GM12892 (cell line): ENCODE data around the gene ITGB1BP2.
A peak's percentile ranks its signal among the peaks of the same experiment; 100 is the strongest.
"Not testable (repeated sequence)": the region's sequence is repeated elsewhere in the genome, so short reads cannot be mapped to it uniquely, and the experiment has no call there.

Experiments
- DNase-seq: peaks from one replicate; pipeline ENCODE4 v3.0.0; 2011; ENCODE audit not compliant: insufficient read length
- FAIRE-seq: peaks from 2 replicates; lab custom pipeline; 2011; peaks lifted over from hg19 to GRCh38; lab: Jason Lieb, UNC
- POLR2A ChIP-seq: IDR thresholded peaks from 2 replicates; pipeline ENCODE4 v1.6.1; 2011; ENCODE audit warnings: low read depth, low read length, control low read depth
- POLR2AphosphoS5 ChIP-seq: IDR thresholded peaks from 2 replicates; pipeline ENCODE4 v1.6.1; 2011; ENCODE audit warnings: low read depth, low read length, control low read depth
- TAF1 ChIP-seq: IDR thresholded peaks from 2 replicates; pipeline ENCODE4 v1.6.1; 2011; ENCODE audit warnings: low read depth, mild to moderate bottlenecking, control low read depth, low read length, borderline replicate concordance

Gene ITGB1BP2

DNA sequence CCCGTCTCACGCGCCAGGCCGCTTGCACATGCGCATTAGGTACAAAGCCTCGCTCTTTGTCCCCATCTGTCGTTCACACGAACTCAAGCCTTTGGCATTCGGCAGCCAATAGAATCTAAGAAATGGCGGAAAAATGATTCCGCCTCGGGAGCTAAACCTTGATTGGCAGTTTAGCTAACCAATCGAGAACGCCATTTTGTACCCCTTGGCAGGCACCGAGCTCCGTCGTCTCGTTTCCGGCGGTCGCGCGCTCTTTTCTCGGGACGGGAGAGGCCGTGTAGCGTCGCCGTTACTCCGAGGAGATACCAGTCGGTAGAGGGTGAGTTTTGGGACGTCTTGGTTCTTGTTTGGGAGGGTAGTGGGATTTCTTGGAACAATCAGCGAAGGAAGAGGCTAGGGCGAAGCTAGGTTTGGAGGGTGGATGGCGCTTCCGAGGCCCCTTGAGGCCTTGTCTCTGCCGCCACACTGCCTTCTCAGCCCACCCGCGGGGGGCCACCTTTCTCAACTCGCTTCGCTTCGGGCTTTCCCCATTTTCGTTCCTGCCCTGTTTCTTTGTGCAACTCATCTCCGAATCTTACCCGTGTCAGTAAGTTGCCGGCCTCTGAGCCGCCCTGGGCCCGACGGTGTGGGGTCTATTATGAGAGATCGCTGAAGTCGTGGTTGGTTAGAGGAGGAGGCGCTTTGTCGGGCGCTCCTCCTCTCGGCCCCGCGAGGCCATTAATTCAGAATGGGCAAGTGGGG lies 18.0 kb upstream of the ITGB1BP2 start, which contains the start of gene NONO:
Gene NONO, plus strand, starts transcription at position 233 of the 741 bp plus-strand sequence. CDS start 7,003 bp downstream, outside the sequence.
- FAIRE-seq (peak; percentile 88), DNase-seq (peak; percentile 52)
- peak; percentile 65 for TF ChIP-seq POLR2AphosphoS5
- TF ChIP-seq POLR2A = peak; percentile 79
- TF ChIP-seq TAF1 = peak; percentile 63; the same call in 1 of the 2 replicates

DNA sequence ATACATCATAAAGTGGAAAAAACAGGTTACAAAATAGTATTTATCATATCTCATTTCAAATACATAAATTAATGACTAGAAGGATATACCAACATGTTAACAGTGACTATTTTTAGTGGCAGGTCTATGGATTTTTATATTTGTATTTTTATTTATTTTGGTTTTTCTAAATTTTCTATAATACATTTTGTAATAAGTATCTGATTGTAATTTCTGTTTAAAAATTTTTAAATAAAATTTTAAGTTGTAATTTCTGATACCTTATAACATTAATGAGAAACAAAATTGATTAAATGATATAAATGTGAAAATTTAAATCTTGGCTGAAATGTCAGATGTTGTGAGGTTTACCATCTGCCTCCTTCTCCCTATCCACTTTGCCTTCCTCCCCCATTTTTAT lies 15.6 kb upstream of the ITGB1BP2 start:
- no peak for FAIRE-seq
- DNase-seq = no peak
- TF ChIP-seq TAF1 = no peak

DNA sequence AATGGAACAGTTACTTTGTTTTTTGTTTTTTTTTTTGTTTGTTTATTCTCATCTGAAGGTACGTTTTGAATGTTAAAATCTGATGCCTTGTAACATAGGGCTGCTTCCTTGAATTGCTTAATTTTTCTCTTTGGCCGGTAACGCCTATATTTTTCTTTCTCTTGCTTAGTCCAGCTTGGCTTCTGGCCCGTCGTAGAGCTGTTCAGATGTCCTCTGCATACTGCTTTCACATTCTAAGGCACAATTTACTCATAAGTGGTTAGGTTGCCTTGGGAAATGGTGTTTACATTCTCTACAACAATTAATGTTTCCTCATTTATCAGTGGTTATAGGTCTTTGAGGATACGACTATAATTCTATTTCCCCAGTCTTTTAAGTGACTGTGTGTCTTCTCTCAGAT lies 10.2 kb upstream of the ITGB1BP2 start:
- no peak for TF ChIP-seq POLR2A
- no peak for TF ChIP-seq TAF1
- TF ChIP-seq POLR2AphosphoS5 = no peak
- DNase-seq (no peak), FAIRE-seq (no peak)

DNA sequence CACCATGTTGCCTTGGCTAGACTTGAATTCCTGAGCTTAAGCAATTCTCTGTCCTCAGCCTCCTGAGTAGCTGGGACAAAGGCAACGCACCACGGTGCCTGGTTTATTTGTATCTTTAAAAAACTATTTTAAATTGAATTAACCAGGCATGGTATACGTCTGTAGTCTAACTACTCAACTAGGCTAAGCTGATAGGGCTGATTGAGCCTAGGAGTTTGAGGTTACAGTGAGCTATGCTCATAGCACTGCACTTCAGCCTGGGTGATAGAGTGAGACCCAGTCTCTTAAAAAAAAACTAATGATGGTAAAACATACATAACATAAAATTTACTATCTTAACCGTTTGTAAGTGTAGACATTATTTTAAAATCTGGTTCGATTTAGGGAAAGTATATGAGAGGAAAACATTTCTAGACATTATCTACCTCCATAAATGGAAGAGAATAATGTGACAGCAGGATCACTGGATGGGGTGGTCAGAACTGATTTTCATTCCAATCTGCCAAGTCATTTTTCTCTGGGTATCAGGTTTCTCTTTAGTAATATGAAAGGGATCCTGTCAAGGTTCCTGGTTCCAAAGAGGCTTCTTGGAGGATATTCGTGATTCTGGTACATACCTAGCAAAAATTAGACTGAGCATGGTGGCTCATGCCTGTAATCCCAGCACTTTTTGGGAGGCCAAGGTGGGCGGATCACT lies 8.7 kb upstream of the ITGB1BP2 start:
- FAIRE-seq = no peak
- no peak for TF ChIP-seq TAF1
- no peak for TF ChIP-seq POLR2A
- no peak for TF ChIP-seq POLR2AphosphoS5
- DNase-seq = no peak

DNA sequence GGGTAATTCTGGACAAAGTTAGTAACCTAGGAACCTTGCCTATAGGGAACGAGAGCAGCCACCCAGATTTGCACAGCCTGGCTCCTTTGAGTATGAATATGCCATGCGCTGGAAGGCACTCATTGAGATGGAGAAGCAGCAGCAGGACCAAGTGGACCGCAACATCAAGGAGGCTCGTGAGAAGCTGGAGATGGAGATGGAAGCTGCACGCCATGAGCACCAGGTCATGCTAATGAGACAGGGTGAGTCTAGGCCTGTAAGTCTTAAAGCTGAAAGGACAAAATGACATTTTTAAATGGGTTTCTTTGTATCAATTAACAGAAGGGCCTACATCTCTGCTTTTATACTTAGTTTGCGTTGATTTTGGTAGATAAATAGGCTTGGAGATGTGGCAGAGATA lies 4.7 kb upstream of the ITGB1BP2 start:
- DNase-seq (no peak), FAIRE-seq (no peak)
- TF ChIP-seq POLR2A (no peak), TAF1 (no peak), POLR2AphosphoS5 (0 out of 2 replicates have a peak, but pooled peaks have one; percentile 25)

DNA sequence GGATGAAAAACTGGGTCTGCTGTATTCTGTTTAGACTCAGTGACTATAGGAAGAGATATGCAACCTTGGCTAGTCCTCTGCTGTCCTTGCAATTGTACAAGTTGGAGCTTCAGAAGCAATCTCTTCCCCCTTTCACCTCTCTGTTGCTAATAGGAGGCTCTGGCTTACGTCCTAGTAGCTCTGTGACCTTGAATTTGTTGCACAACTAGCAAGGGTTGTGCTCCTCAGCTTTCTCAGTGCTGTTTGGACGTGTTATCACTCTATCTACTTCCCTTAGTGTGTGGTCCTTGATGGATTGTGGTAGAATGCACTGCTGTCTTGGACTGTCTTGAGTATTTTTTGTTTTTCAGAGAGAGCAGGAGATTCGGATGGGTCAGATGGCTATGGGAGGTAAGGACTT lies 3.4 kb upstream of the ITGB1BP2 start:
- FAIRE-seq = no peak
- DNase-seq = no peak
- TF ChIP-seq POLR2A = no peak
- peak; percentile 51; the same call in 1 of the 2 replicates for TF ChIP-seq POLR2AphosphoS5

DNA sequence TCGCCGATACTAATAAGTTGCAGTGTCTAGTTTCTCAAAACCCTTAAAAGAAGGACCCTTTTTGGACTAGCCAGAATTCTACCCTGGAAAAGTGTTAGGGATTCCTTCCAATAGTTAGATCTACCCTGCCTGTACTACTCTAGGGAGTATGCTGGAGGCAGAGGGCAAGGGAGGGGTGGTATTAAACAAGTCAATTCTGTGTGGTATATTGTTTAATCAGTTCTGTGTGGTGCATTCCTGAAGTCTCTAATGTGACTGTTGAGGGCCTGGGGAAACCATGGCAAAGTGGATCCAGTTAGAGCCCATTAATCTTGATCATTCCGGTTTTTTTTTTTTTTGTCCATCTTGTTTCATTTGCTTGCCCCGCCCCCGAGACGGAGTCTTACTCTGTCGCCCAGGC lies 1.5 kb upstream of the ITGB1BP2 start:
- peak; percentile 9; the same call in 1 of the 2 replicates for TF ChIP-seq POLR2AphosphoS5
- DNase-seq, FAIRE-seq: not testable (repeated sequence)

DNA sequence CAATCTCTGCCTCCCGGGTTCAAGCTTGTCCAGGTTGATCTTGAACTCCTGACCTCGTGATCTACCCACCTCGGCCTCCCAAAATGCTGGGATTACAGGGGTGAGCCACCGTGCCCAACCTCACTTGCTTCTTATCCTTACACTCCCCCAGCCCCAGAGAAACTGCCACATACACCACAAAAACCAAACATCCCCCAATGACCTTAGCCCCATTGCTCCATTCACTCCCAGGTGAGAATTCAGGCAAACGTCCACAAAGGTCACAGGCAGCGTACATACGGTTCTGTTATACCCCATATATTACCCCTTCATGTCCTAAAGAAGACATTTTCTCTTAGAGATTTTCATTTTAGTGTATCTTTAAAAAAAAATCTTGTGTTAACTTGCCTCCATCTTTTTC lies 1.1 kb upstream of the ITGB1BP2 start:
- 0 out of 2 replicates have a peak, but pooled peaks have one; percentile 30 for TF ChIP-seq POLR2A
- TF ChIP-seq POLR2AphosphoS5 = peak; percentile 35; the same call in 1 of the 2 replicates
- DNase-seq, FAIRE-seq: not testable (repeated sequence)

DNA sequence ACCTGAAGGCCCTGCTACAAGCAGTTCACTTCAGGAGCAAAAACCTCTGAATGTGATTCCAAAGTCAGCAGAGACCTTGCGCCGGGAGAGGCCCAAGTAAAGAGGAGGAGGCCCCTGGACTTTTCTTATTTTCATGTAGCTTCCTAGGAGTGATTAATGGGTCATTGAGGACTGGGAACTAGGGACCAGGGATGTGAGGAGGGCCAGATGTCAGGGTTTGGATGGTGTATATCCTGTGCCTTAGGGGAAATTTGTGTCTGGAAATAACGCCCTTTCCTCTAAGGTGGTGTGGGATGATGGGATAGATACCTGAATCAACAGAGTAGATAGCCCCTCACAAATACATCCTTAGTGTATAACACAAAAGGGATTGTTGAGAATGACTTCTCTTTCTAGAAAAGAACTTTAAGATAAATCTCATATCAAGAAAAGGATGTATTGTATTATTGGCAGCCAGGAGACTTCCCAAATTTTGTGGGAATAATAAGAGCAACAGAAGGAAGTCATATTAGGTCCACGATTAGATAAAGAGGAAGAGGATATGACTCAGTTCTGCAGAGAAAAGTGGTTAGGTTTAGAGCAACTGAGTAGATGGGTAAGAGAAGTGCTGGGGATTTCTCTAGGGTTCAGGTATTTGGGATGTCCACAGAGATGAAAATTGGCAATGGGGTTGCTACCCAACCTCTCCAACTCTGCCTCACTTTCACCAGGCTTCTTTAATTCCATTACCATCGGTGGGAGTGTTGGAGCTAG lies 1.1 kb downstream of the ITGB1BP2 start:
- FAIRE-seq (no peak), DNase-seq (no peak)
- TF ChIP-seq TAF1 = no peak
- no peak for TF ChIP-seq POLR2A
- no peak for TF ChIP-seq POLR2AphosphoS5

DNA sequence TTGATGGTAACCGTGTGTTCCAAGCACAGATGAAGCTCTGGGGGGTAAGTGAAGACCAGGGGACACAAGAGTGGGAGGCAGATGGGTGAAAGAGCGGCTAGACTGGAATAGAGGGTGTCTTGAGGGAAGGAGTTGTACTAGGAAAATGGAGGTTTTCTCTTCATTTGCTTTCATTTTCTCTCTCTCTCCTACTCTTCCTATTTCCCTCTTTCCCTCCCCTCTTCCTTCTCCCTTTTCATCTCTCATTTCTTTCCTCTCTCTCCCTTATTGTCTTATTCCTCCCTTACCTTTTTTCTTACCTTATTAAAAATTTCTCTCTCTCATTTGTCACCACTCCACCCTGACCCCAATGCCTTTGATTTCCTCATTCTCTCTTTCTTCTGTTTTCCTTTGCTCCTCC lies 3.0 kb downstream of the ITGB1BP2 start:
- FAIRE-seq = no peak
- TF ChIP-seq POLR2AphosphoS5 (no peak), TAF1 (no peak), POLR2A (no peak)
- DNase-seq = no peak

DNA sequence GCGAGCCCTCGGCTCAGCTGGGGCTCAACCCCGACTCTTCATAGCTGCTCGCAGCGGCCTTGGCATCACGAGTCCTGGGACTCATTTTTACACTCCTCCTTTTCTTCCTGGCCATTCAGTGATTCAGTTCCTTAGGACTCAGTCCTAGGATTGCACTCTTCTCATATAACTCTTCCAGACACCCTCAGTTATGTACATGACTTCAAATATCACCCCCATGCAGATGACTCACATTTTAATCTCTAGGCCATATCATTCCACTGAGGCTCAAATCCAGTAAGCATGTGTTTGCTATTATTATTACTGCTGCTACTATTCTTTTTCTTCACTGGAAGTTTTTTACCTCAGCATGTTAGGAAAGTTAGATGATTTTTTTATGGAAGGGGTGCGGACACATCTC lies 14.4 kb downstream of the ITGB1BP2 start:
- FAIRE-seq = no peak
- DNase-seq = no peak
- TF ChIP-seq POLR2AphosphoS5 (no peak), TAF1 (no peak), POLR2A (no peak)

DNA sequence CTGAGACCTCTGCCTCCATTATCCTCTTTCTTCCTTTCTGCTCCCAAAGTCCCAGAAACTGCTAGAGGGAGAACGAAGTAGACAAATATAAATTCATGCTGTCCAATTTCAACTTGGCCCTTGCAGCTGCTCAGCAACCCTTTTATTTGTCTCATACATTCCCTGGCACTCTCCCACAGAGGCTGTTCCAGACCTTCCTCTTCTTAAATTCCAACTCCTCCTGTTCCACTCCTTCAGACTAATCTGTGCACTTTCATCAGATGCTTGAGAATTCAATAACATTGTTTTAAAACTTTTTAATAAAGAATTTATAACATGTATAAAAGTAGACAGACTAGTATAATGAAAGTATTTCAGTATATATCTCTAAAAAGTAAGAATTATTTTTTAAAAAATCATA lies 15.4 kb downstream of the ITGB1BP2 start:
- DNase-seq, FAIRE-seq: not testable (repeated sequence)
